HG03342 (cell line): ENCODE results near the gene CERT1.

Source experiments
- ATAC-seq: cut with Tn5 transposase; IDR thresholded peaks from one replicate; pipeline ENCODE4 v1.9.1; 2021; ENCODE audit warnings: mild to moderate bottlenecking, moderate library complexity; ENCODE audit not compliant: unreplicated experiment

The CERT1 gene

DNA sequence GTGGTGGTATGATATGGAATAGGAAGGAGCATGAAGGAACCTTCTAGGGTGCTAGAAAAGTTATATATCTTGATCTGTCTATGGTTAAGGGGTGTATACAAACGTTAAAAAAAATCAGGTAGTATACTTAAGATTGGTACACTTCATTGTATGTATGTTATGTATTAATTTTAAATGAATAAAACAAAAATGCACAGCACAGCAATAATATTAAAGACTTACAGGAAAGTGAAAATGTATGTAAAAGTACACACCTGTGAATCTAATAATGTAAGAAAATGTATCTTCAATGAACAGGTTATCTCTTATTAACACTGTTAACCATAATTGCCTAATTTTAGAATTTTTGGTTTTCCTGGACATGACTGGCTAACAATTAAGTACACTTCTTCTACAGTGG is 97.2 kb downstream of the CERT1 start:
- ATAC-seq, result no peak

DNA sequence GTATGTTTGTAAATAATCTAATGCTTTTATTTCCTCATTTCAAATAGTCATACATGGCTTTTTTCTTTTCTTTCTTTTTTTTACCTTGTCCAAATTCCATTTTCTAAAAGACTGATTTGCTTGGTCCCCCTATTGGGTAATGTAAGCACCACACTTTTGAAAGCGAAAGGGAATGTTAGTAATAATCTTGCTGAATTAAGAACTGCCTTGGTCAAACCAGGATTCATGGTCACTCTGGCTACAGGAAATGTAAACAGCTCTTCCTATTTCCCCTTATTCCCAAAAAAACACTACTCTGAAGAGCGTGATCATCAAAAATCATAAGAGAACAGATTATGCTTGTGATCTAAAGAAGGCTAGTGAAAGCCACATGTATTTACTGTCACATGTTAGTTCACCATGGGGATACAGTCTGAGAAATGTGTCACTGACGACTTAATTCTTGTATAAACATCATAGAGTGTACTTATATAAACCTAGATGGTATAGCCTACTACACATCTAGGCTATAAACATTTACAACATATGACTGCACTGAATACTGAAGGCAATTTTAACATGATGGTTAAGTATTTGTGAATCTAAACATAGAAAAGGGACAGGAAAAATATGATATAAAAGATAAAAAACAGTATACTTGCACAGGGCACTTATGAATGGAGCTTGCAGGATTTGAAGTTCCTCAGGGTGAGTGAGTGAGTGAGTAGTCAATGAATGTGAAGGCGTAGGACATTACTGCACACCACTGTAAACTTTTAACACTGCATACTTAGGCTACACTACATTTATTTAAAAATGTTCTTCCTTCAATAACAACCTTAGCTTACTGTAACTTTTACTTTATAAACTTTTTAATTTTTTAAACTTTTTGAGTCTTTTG is 99.1 kb downstream of the CERT1 start:
- ATAC-seq, result no peak

DNA sequence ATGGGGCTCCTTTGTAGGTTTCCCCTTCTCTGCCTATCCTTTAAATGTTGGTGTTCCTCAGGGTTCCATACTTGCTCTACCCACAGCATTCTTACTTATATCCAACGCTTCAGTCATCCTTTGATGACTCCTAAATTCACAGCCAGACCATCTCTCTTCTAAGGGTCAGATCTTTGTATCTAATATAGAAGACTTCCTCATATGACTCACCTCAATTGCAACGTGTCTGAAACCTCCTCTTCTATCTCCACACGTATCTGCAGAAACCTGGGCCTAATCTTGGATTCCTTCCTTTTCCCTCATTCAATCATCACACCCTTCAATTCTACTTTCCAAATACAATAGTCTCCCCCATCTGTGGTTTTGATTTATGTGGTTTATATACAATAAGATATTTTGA is 106.1 kb downstream of the CERT1 start:
- no peak for ATAC-seq

DNA sequence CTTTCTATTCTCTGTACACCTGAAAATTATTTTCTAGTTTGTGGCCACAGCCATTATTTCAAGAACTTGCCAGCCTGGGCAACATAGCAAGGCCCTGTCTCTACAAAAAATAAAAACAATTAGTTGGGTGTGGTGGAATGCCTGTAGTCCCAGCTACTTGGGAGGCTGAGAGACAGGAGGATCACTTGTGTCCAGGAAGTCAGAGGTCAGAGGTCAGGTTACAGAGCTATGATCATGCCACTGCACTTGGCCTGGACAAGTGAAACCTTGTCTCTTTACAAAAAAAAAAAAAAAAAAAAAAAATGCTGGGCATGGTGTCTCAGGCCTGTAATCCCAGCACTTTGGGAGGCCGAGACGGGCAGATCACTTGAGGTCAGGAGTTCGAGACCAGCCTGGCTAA is 116.2 kb downstream of the CERT1 start:
- ATAC-seq, result no peak

DNA sequence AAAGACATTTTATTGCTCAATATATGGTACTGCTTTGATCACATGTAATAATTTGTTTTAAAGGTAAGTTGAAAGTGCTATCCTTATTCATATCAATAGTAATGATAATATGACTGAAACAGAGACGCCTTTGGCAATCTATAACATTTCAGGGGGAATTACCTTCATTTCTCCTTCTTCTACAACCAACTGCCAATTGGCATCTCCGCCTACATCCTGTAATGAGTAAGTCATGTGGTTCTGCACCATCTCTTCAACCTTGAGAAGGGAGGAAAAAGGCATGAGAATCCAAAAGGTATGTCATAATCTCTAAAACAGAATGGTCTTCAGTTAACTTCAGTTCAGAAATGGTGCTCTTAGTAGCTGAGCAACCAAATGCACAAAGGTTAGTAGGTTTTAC is 122.0 kb downstream of the CERT1 start:
- ATAC-seq, result no peak

DNA sequence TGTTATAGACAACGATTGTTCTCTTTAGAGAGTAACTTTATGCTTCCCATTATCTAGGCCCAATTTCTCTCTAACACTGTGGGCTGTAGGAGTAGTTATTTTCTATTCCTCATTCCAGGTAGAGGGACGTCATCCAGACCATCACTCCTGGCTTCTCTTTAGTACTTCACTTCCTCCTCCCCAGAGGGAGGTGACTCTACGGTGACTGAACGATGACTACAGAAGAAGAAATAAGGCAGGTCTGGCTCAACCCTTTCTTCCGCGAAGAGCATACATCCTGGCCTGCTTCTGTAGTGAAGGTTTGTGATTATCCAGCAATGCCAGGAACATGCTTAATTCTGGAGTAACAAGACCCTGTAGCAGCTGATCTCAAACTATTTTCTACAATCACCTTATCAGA is 123.6 kb downstream of the CERT1 start:
- ATAC-seq, result no peak

DNA sequence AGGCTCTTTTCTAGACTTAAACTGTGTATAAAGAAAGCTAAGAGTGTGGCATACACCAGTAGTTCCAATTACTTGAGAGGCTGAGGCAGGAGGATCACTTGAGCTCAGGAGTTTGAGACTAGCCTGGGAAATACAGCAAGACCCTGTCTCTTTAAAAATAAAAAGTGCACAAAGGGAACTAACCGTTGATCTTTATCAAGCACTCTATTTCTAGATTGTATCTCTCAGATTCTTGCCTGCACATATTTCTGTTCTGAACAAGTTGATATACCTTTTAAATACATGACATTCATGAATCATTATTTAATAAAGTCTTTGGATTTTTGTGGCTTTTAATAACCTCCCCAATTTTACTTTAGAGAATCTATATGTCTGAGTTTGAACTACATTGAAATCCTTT is 127.2 kb downstream of the CERT1 start:
- no peak for ATAC-seq

DNA sequence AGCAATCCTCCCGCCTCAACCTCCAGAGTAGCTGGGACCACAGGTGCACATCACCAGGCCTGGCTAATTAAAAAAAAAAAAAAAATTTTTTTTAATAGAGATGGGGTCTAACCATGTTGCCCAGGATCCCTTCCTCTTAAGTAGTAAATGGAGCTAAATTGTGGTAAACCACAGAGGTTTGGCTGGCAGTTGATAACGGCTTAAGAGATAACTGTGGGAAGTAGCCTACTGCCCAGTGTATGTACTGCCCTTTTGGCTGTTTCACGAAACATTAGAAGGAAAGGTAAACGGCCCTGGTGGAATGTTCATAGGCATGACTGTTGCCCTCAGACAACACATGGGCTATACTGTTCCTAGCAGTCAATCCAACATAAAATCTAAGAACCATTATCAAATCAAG is 130.0 kb downstream of the CERT1 start:
- ATAC-seq, result no peak

DNA sequence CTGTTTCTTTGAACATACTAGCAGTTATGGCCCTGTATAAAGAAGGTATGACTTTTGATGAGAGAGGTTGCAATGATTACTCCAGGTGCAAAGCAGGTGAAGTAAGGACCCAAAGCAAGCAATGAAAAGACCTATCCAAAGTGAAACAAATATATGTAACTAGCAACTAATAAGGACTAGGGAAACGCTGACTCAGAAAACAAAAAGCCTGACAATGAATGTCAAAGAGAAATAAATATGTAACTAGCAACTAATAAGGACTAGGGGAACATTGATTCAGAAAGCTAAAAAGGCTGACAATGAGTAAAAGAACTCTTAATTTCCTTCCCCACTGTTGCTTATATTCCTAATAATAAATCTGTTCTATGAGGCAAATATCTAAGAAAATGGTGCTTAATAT is 131.3 kb downstream of the CERT1 start:
- ATAC-seq, result no peak

DNA sequence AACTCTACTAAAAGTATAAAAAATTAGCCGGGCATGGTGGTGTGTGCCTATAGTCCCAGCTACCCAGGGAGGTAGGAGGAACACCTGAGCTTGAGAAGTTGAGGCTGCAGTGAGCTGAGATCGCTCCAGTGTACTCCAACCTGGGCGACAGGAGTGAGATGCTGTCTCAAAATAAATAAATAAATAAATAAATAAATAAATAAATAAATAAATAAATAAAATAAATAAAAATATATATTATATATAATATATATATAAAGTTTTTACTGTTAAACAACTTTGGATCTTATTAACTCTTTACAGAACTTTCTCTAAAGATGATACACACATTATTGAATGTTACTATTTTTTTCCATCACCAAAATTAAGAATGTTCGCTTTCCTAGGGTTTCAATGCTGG is 136.0 kb downstream of the CERT1 start:
- no peak for ATAC-seq

DNA sequence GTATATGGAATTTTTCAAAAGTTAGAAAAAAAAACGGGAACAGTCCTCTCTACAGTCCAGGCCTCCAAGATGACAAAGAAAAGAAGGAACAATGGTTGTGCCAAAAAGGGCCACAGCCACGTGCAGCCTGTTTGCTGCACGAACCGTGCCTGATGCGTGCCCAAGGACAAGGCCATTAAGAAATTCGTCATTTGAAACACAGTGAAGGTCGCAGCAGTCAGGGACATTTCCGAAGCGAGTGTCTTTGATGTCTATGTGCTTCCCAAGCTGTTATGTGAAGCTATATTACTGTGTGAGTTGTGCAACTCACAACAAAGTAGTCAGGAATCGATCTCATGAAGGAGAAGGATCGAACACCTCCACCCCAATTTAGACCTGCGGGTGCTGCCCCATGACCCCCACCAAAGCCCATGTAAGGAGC is 137.0 kb downstream of the CERT1 start:
- ATAC-seq, result no peak

DNA sequence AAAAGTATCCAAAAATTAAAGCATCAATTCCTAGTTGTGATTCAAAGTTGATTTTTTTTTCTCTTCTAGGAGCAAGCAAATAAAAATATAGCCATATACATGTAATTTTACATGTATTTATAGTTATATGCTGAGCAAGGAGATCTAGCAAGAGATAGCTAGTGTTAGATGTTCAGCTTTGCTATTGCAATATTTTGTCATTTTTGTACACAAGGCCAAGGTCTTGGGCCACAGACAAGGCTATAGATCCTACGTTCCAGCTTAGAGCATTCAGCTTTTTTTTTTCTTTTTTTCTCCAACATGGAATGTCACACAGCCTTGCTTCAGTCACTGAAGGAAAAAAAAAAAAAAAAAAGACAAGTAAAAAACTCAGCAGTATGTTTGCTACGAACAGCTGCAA is 137.6 kb downstream of the CERT1 start:
- no peak for ATAC-seq

DNA sequence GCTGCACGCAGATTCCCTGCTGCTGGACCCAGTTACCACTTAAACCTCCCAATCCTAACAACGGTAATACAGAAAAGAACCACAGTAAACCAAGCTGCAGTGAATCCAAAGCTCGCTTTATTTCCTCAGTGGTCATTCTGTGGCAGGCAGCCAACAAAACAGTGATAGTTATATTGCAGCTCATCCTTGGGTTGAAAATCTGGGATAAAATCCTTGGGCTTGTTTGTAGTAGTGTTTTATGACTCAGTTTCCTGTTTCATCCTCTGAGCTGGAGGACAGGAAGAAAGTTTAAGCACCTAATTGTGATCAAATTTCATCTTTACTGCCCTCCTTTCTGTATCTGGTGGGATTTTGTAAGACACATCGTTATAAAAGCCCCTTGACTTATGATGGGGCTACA is 143.0 kb downstream of the CERT1 start:
- no peak for ATAC-seq

DNA sequence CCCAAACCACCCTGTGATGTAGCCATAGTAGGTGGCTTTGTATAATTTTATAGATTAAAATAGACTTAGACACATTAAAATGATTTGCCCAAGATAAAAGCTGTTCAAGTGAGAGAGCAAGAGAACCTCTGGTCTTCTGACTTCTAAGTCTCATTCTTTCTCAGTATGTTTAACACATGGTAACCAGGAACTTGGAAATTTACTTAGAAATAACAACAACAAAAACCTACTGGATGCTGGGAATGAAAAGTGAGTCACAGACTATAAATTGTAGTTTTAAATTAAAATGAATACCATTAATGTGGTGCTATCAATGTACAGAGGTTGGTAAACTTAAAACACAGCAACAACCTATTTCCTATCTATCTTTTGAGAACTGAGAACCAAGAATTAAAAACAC is 144.0 kb downstream of the CERT1 start:
- ATAC-seq, result no peak

DNA sequence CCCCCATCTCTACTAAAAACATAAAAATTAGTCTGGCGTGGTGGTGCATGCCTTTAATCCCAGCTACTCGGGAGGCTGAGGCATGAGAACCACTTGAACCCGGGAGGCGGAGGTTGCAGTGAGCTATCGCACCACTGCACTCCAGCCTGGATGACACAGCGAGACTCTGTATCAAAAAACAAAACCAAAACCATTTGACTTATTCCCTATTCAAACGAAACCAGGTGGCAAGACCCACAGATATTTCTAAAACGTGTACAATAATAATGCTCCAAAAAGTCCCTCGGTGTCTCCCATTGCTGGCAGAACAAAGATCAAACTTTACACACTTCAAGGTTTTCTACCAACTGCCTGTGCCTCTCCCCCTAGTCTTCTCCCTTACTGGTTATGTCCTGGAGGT is 144.6 kb downstream of the CERT1 start:
- peak; percentile 76 for ATAC-seq

DNA sequence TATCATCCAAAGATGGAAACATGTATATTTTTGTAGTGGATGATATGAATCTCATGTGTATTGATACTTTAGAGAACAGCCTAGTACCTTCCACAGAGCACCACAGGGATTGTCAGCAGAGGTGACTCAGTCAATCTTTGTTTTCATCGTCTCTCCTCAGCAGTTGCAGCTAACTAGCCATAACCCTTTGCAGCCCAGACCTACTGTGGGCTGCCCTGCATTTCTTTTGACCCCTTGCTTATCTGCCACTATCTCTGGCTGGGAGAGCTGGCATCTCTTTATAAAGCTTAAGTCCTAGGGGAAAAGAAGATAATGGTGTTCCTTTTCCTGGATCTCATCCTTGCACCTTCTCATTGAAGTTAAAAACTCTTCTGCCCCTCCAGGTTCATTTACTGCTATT is 145.7 kb downstream of the CERT1 start:
- ATAC-seq, result no peak

DNA sequence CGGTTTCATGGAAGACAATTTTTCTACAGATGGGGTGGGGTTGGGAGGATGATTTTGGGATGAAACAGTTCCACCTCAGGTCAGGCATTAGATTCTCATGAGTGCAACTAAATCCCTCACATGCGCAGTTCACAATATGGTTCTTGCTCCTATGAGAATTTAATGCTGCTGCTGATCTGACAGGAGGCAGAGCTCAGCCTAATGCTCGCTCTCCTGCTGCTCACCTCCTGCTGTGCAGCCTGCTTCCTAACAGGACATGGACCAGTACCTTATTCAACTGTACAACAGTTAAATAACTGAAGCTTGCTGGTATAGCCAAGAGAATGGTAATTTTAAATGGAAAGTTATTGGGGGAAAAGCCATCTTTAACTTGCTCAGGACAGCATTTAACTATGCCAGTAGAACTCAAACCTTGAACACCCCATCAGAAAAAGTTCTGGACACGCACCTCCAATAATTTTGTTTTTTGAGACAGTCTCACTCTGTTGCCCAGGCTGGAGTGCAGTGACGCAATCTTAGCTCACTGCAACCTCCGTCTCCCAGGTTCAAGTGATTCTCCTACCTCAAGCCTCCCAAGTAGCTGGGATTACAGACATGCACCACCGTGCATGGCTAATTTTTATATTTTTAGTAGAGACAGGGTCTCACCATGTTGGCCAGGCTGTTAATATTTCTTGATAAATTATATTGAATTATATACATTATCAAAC is 146.7 kb downstream of the CERT1 start:
- no peak for ATAC-seq

DNA sequence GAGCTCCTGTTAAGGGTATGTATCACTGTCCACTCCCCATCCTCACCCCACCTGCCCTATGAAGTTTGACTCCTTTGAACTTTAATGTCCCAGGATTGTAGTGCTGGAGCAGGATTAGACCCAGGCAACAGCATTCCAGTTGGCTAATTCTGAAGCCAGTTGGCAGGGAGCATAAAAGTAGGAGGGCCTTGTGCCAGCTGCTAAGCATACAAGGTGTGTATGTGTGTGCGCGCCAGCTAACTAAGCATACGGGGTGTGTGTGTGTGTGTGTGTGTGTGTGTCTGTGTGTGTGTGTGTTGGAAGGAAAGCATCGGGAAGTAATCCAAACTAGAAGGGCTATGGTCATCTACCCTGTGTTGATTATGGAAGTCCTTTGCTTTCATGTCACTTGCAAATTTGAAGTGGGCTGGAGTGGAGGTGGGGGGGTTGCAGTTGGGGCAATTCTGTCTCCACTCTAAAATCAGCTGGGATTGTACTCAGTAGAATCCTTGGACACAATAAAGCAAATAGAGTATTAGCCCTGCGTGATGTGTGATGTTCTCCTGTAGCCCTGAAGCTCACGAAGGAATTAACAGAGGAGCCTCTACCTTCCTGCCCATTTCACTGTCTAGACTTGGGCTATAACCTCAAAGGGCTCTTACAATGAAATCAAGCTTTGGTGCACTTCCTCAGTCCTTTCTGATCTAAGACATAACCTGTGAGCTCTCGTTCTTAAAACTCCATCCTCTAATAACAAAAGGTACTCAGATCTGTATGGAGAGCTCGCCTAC is 147.5 kb downstream of the CERT1 start:
- no peak for ATAC-seq

DNA sequence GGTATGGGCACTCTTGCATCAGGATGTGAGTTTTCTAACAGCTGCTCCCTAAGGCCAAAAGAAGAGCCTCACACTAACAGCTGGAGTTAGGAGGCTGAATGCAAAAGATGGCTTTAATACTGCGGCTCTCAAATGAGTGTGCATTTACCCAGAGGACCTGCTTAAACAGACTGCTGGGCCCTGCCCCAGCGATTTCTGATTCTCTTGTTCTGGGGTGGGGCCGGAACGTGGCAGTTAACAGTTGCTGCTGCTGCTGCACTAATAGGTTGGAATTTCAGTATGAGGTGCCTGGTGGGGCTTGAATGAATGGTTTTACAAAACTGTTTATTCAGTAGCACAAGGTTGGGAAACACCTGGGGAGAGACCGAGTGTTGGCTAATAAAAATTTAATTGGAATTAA is 148.3 kb downstream of the CERT1 start:
- ATAC-seq, result no peak

DNA sequence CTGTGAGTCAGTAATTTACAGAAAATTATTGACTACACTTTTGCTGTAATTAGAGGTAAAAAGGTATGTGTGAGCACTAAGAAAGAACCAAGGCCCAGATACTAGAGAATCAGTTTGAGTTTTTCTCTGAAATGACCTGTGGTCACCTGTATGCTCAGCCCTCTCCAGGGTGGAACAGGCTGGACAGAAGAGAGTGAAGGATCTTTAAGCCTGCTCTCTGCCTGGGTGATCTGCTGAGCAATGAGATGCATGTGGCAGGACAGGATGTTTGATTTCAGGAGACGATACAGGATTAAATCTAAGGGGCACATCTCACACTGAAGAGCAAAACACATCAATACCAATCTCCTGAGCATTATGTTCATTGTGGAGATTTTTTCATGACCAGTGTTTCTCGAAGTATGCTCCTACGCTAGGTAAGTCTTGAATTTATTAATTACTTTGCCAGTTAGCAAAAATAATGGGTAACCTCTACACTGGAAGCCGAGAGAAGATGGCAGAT is 148.9 kb downstream of the CERT1 start:
- ATAC-seq, result no peak

DNA sequence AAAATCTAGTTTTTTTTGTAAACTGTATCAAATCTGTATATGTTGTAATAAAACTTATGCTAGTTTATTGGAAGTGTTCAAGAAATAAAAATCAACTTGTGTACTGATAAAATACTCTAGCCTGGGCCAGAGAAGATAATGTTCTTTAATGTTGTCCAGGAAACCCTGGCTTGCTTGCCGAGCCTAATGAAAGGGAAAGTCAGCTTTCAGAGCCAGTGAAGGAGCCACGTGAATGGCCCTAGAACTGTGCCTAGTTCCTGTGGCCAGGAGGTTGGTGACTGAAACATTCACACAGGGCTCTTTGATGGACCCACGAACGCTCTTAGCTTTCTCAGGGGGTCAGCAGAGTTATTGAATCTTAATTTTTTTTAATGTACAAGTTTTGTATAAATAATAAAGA is 150.1 kb downstream of the CERT1 start:
- no peak for ATAC-seq

DNA sequence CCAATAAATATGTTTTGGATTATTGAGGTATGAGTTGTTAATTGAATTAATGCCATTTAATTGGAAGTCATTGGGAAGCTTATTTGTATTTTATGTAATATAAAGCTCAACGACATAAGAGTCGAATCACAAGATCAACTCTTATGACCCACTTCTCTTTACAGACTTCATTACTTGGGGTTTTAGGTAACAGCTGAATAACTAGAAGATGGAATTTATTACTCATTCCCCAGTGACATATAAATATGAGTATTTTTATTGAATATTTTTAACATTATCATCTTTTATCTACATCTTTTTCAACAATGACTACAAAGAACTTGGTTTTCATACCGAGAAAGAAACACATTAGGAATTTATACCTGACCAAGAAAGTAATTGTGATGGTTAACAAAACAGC is 153.3 kb downstream of the CERT1 start:
- no peak for ATAC-seq
